Activated T-cell treated with anti-CD3 and anti-CD28 coated beads for 1 hour (primary cell): ENCODE results near the gene FCN2.

ENCODE experiments used
- DNase-seq: peaks from one replicate; pipeline ENCODE4 v3.0.0-alpha.2; 2020; ENCODE audit warnings: low read depth

The FCN2 gene

GRCh38 chr9:134933076-134933659 is 52.6 kb downstream of the FCN2 start:
- DNase-seq = no peak

GRCh38 chr9:134935056-134935640 is 54.5 kb downstream of the FCN2 start:
- DNase-seq = no peak

- no peak for DNase-seq
Measured at GRCh38 chr9:134935701-134936345, 55.2 kb downstream of the FCN2 start.

- DNase-seq = no peak
Measured at GRCh38 chr9:134936346-134937163, 55.9 kb downstream of the FCN2 start.
